ENCODE measurements around the gene RAB37.

GRCh38 chr17:74703311-74703710 is 33.7 kb upstream of the RAB37 start:
- TF ChIP-seq CTCF (conservative IDR thresholded peaks at IDR 0.05; ENCODE audit: low read length) = no peak
- no peak for TF ChIP-seq EZH2phosphoT487 (IDR thresholded peaks at IDR 0.05; ENCODE audit: borderline replicate concordance)

Measured in Loucy (cell line).